ENCODE measurements around the gene CLEC4M.
"Not testable (repeated sequence)": the region's sequence is repeated elsewhere in the genome, so short reads cannot be mapped to it uniquely, and the experiment has no call there.

Gene CLEC4M

GRCh38 chr19:7806234-7806633, 43.2 kb downstream of the CLEC4M start:
- TF ChIP-seq, protein P1, sequence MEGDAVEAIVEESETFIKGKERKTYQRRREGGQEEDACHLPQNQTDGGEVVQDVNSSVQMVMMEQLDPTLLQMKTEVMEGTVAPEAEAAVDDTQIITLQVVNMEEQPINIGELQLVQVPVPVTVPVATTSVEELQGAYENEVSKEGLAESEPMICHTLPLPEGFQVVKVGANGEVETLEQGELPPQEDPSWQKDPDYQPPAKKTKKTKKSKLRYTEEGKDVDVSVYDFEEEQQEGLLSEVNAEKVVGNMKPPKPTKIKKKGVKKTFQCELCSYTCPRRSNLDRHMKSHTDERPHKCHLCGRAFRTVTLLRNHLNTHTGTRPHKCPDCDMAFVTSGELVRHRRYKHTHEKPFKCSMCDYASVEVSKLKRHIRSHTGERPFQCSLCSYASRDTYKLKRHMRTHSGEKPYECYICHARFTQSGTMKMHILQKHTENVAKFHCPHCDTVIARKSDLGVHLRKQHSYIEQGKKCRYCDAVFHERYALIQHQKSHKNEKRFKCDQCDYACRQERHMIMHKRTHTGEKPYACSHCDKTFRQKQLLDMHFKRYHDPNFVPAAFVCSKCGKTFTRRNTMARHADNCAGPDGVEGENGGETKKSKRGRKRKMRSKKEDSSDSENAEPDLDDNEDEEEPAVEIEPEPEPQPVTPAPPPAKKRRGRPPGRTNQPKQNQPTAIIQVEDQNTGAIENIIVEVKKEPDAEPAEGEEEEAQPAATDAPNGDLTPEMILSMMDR (conservative IDR thresholded peaks at IDR 0.05; ENCODE audit: low read depth, low read length) = no peak

GRCh38 chr19:7806876-7807275, 43.8 kb downstream of the CLEC4M start:
- no peak for DNase-seq (ENCODE audit: low read depth)
- TF ChIP-seq, protein P1 (conservative IDR thresholded peaks at IDR 0.05; ENCODE audit: low read depth, low read length) = no peak
- no peak overlapping the region for H3K4me3 ChIP-seq (ENCODE audit: low read depth, low read length)

More at GRCh38 chr19:7806234-7806633, 43.2 kb downstream of the CLEC4M start:
- DNase-seq (ENCODE audit: low read depth) = no peak
- H3K4me3 ChIP-seq (ENCODE audit: low read depth, low read length) = no peak overlapping the region

DNA sequence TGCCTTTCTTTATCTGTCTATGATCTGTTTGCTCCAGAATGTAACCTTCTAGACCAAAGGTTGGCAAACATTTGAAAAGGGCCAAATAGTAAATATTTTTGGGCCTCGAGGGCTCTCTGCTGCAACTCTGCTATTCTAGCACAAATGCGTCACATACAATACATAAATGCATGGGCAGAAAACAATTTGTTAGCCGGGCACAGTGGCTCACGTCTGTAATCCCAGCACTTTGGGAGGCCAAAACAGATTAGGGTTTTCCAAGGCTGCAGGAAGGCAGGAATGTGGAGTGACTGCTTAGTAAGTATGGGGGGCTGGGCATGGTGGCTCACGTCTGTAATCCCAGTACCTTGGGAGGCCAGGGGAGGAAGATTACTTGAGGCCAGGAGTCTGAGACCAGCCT, 45.1 kb downstream of the CLEC4M start:
- no peak overlapping the region for H3K4me3 ChIP-seq (ENCODE audit: low read depth, low read length)
- TF ChIP-seq, protein P1 (conservative IDR thresholded peaks at IDR 0.05; ENCODE audit: low read depth, low read length) = no peak
- DNase-seq (ENCODE audit: low read depth) = no peak

DNA sequence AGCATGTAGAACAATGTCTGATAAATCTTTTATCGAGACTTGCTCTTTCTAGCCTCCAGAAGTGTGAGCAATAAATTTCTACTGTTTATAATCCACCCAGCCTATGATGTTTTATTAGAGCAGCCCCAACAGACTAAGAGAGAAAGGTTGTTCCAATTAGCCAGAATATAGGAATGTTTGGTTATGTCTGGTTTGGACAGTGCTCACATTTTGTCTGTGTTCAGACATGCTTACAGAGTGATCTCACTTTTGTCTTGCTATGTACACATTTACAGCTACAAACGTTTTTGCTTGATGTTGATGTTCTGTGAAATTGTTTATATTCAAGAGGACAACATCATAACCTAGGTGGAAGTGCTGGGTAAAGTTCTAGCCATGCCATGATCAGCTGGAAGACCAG, 48.9 kb downstream of the CLEC4M start:
- TF ChIP-seq, protein P1 (conservative IDR thresholded peaks at IDR 0.05; ENCODE audit: low read depth, low read length) = no peak
- H3K4me3 ChIP-seq (ENCODE audit: low read depth, low read length) = no peak overlapping the region
- no peak for DNase-seq (ENCODE audit: low read depth)

DNA sequence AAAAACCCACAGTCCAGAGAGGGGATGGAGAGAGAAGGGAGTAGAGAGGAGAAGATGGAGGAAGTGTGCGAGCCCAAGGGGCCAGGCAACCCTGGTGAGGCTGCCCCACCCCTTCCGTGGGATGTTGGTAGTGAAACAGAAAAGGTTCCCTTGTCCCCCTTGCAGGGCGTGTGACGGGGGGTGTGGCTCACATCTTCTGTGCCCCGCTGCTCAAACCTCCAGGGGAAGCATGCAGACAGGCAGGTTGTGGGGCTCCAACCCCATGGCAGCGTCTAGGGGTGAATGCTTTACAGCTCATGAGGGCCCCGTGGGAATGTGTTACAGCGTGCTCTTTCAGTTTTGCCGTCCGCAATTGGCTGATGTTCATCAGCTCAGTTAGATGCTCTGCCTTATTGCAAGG, 52.3 kb downstream of the CLEC4M start:
- TF ChIP-seq, protein P1 (conservative IDR thresholded peaks at IDR 0.05; ENCODE audit: low read depth, low read length) = no peak
- no peak for DNase-seq (ENCODE audit: low read depth)
- no peak overlapping the region for H3K4me3 ChIP-seq (ENCODE audit: low read depth, low read length)

- not testable (repeated sequence) for DNase-seq (ENCODE audit: low read depth); H3K4me3 ChIP-seq (ENCODE audit: low read depth, low read length)
These were observed 53.0 kb downstream of the CLEC4M start for GRCh38 chr19:7816040-7816439.

DNA sequence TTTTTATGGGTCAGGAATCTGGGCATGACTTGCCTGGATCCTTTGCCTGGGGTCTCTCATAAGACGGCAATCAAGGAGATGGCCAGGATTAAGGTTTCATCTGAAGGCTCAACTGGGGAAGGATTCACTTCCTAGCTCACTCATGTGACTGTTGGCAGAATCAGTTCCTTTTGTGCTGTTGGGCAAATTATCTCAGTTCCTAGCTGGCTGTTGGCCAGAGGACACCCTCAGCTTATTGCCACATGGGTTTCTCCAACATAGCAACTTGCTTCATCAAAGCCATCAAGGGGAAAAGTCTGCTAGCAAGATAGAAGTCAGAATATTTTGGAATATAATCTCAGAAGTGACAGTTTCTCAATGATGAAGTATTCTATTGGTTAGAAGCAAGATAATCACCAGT, 54.8 kb downstream of the CLEC4M start:
- TF ChIP-seq, protein P1 (conservative IDR thresholded peaks at IDR 0.05; ENCODE audit: low read depth, low read length) = no peak
- no peak overlapping the region for H3K4me3 ChIP-seq (ENCODE audit: low read depth, low read length)
- no peak for DNase-seq (ENCODE audit: low read depth)

DNA sequence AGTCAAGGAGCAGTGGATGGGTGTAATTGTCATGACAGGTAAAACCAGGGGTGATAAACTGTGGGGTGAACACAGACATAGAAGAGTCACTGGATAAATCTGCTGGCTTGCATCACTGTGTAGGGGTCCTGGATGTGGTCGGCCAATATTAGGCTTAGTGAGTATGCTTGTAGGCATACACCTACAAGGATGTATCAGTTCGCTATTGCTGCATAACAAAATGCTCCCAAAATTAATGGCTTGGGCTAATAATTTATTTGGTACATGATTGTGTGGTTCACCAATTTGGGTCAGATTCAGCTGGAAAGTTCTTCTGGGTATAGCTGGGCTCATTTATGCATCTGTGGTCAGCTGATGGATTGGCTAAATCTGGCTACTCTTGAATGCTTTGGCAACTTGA, 55.8 kb downstream of the CLEC4M start:
- no peak for DNase-seq (ENCODE audit: low read depth)
- TF ChIP-seq, protein P1 (conservative IDR thresholded peaks at IDR 0.05; ENCODE audit: low read depth, low read length) = no peak
- no peak overlapping the region for H3K4me3 ChIP-seq (ENCODE audit: low read depth, low read length)

Data from choroid plexus epithelial cell (primary cell).